BE2C (cell line): ENCODE results near the gene RNF220.
A peak's percentile ranks its signal among the peaks of the same experiment; 100 is the strongest.
"Not testable (repeated sequence)": the region's sequence is repeated elsewhere in the genome, so short reads cannot be mapped to it uniquely, and the experiment has no call there.

Experiments
- DNase-seq: peaks from one replicate; pipeline ENCODE4 v3.0.0-alpha.2; 2020
- H3K27me3 ChIP-seq: fragments of 250-450 bp; sonication (Bioruptor Pico); 2 replicates; pipeline ENCODE4 v1.5.1; 2020; ENCODE audit warnings: mild to moderate bottlenecking
- H3K36me3 ChIP-seq: fragments of 250-450 bp; sonication (Bioruptor Pico); 2 replicates; pipeline ENCODE4 v1.5.1; 2020; ENCODE audit warnings: mild to moderate bottlenecking
- H3K4me1 ChIP-seq: fragments of 250-450 bp; sonication (Bioruptor Pico); 2 replicates; pipeline ENCODE4 v1.5.1; 2020
- H3K4me3 ChIP-seq: 2 replicates; pipeline ENCODE4 v1.5.1; 2011; ENCODE audit warnings: low read depth, low read length
- H3K9me3 ChIP-seq: fragments of 250-450 bp; sonication (Bioruptor Pico); 2 replicates; pipeline ENCODE4 v1.5.1; 2020
- TF ChIP-seq, protein P1 (sequence below): IDR thresholded peaks from 2 replicates; pipeline ENCODE4 v1.5.1; 2012; ENCODE audit warnings: mild to moderate bottlenecking, low read depth, low read length

The RNF220 gene

GRCh38 chr1:44499306-44499705 is 94.3 kb downstream of the RNF220 start:
- Histone ChIP-seq H3K27me3 (peaks cover 20% of the 10 kb centered on the region), H3K36me3 (no peaks in the 10 kb centered on the region), H3K4me1 (no peaks in the 10 kb centered on the region), H3K4me3 (no peak overlapping the region), H3K9me3 (no peaks in the 10 kb centered on the region)
- DNase-seq = no peak
- TF ChIP-seq, protein P1, sequence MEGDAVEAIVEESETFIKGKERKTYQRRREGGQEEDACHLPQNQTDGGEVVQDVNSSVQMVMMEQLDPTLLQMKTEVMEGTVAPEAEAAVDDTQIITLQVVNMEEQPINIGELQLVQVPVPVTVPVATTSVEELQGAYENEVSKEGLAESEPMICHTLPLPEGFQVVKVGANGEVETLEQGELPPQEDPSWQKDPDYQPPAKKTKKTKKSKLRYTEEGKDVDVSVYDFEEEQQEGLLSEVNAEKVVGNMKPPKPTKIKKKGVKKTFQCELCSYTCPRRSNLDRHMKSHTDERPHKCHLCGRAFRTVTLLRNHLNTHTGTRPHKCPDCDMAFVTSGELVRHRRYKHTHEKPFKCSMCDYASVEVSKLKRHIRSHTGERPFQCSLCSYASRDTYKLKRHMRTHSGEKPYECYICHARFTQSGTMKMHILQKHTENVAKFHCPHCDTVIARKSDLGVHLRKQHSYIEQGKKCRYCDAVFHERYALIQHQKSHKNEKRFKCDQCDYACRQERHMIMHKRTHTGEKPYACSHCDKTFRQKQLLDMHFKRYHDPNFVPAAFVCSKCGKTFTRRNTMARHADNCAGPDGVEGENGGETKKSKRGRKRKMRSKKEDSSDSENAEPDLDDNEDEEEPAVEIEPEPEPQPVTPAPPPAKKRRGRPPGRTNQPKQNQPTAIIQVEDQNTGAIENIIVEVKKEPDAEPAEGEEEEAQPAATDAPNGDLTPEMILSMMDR = no peak

DNA sequence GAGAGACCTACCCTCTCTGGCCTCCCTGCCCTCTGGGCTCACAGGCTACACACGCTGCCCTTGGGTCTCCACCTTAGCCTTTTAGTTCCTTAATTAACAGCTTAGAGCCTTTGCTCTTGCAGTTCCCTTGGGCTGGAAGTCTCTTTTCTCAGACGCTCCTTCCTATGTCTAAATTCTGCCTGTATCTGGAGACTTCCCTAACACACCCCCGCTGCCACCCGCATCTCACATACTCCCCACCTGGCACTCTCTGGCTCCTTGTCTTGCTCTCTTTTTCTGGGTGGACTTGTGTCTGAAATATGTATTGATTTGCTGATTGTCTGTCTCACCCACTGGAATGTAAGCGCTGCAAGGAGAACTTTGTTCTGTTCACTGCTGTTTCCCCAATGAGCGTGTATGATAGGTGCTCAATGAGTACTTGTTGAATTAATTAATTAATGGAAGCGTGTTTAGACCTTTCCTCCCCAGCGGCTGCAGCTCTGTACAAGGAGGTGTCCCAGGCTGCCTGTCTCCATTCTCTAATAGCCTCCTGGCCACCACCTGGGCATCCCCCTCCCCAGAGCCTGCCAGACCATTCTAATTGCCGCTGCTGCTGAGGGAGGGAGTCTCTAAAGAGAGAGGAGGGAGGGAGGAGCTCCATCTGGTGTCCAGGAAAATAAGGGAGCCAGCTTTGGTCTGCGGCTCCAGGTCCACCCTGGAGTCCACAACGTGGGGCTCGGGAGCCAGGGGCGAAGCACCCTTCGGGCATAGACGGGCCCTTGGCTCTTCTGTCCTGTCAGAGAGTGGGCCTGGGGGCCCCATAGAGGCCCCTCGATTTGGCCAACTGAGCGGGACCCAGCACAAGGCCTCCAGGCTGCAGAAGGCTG is 95.4 kb downstream of the RNF220 start:
- Histone ChIP-seq H3K27me3 (peaks cover 20% of the 10 kb centered on the region), H3K4me3 (no peak overlapping the region), H3K9me3 (no peaks in the 10 kb centered on the region), H3K36me3 (no peaks in the 10 kb centered on the region), H3K4me1 (no peaks in the 10 kb centered on the region)
- TF ChIP-seq, protein P1 = peak; percentile 10
- DNase-seq = peak; percentile 8

DNA sequence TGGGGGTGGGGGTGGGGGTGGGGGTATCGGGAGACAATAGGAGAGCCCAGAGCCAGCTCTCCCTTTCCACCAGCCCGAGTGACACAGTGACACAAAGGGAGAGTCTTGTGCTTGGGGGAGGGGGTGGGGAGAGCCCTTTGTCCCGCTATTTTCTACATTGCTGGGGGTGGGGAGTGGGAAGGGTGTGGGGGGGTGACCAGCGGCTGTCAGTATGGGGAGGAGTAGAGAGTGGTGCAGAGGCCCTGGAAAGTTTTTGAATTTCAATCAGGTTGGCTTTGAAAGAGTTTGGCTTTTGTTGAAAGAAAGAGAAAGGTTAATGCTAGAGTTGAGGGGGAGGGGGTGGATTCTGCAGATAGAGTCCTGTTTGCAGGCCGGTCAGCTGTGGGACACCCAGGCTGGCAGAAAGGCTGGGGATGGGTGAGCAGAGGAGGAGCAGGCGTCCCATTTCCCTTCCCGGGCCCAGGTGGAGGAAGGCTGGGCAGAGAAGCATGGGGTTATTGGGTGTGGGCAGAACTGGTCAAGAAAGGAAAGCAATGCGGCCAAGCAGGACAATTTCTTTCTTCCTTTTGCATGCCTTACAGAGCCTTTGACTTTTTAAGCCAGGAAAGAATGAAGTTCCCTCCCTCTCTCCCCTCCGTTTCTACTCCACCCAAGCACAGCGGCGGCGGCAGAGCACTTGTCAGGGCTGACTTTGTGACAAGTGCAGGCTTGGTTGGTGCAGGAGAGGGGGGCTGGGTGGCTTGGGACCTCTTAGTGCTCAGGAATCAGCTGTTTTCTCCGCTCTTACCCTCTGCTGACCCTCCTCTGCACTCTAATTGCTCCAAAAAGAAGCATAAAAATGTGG is 96.2 kb downstream of the RNF220 start:
- H3K9me3 ChIP-seq = no peaks in the 10 kb centered on the region
- no peaks in the 10 kb centered on the region for H3K36me3 ChIP-seq
- TF ChIP-seq, protein P1 = no peak
- no peak overlapping the region for H3K4me3 ChIP-seq
- H3K27me3 ChIP-seq = peaks cover 20% of the 10 kb centered on the region
- DNase-seq = no peak
- H3K4me1 ChIP-seq = no peaks in the 10 kb centered on the region

DNA sequence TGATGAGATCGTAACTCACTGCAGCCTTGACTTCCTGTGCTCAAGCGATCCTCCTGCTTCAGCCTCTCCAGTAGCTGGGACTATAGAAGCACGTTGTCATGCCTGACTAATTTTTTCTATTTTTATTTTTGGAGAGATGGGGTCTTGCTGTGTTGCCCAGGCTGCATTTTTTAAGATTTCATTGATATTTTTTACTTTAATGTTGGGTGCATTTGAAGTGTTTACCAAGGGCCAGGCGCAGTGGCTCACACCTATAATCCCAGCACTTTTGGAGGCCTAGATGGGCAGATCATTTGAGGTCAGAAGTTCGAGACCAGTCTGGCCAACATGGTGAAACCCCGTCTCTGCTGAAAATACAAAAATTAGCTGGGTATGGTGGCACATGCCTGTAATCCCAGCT is 97.8 kb downstream of the RNF220 start:
- not testable (repeated sequence) for H3K4me1 ChIP-seq, H3K36me3 ChIP-seq, DNase-seq, H3K4me3 ChIP-seq, H3K9me3 ChIP-seq
- H3K27me3 ChIP-seq = peaks cover 20% of the 10 kb centered on the region

DNA sequence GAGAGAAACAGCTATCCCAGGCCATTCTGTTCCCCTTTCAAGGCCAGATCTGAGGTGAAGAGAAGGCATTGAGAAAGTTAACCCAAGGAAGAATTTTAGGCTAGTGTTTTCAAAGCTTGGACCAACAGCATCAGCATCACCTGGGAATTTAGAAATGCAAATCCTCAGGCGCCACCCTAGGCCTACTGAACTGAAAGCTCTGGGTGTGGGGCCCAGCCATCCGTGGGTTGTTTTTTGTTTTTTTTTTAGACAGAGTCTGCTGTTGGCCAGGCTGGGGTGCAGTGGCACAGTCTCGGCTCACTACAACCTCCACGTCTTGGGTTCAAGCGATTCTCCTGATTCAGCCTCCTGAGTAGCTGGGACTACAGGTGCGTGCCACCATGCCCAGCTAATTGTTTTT is 98.6 kb downstream of the RNF220 start:
- Histone ChIP-seq H3K9me3 (no peaks in the 10 kb centered on the region), H3K4me1 (no peaks in the 10 kb centered on the region), H3K4me3 (no peak overlapping the region), H3K27me3 (peaks cover 17% of the 10 kb centered on the region), H3K36me3 (no peaks in the 10 kb centered on the region)
- TF ChIP-seq, protein P1 = no peak
- DNase-seq = no peak

GRCh38 chr1:44505210-44505993 is 100.3 kb downstream of the RNF220 start:
- TF ChIP-seq, protein P1 = no peak
- Histone ChIP-seq H3K4me3 (no peak overlapping the region), H3K4me1 (no peaks in the 10 kb centered on the region), H3K9me3 (no peaks in the 10 kb centered on the region), H3K36me3 (no peaks in the 10 kb centered on the region), H3K27me3 (peaks cover 8% of the 10 kb centered on the region)
- no peak for DNase-seq
